Femur (tissue), 1 donor: ENCODE measurements around the gene REPS1.
"Not testable (repeated sequence)": the region's sequence is repeated elsewhere in the genome, so short reads cannot be mapped to it uniquely, and the experiment has no call there.

Experiments used
- DNase-seq: peaks from one replicate; pipeline ENCODE4 v3.0.0-alpha.2; 2017

Gene REPS1

GRCh38 chr6:138970159-138970558, 17.9 kb downstream of the REPS1 start:
- no peak for DNase-seq

GRCh38 chr6:138966870-138967269, 21.2 kb downstream of the REPS1 start:
- no peak for DNase-seq

GRCh38 chr6:138965971-138966370, 22.1 kb downstream of the REPS1 start:
- no peak for DNase-seq

GRCh38 chr6:138965291-138965874, 22.7 kb downstream of the REPS1 start:
- DNase-seq: no peak

GRCh38 chr6:138964012-138964411, 24.0 kb downstream of the REPS1 start:
- no peak for DNase-seq

GRCh38 chr6:138963531-138963930, 24.5 kb downstream of the REPS1 start:
- DNase-seq: no peak

- no peak for DNase-seq
Measured at GRCh38 chr6:138963119-138963518, 24.9 kb downstream of the REPS1 start.

GRCh38 chr6:138959521-138959920, 28.5 kb downstream of the REPS1 start:
- DNase-seq: no peak

- no peak for DNase-seq
Measured at GRCh38 chr6:138958595-138958994, 29.5 kb downstream of the REPS1 start.

GRCh38 chr6:138957903-138958302, 30.1 kb downstream of the REPS1 start:
- DNase-seq: no peak

- no peak for DNase-seq
Measured at GRCh38 chr6:138957484-138957883, 30.6 kb downstream of the REPS1 start.

GRCh38 chr6:138956244-138956924, 31.7 kb downstream of the REPS1 start:
- DNase-seq: no peak

- DNase-seq: no peak
Measured at GRCh38 chr6:138955262-138955661, 32.8 kb downstream of the REPS1 start.

GRCh38 chr6:138953451-138953850, 34.6 kb downstream of the REPS1 start:
- DNase-seq: no peak

GRCh38 chr6:138948546-138949179, 39.4 kb downstream of the REPS1 start:
- no peak for DNase-seq

- DNase-seq: no peak
Measured at GRCh38 chr6:138948004-138948403, 40.0 kb downstream of the REPS1 start.

- no peak for DNase-seq
Measured at GRCh38 chr6:138945354-138945753, 42.7 kb downstream of the REPS1 start.

GRCh38 chr6:138944412-138944811, 43.6 kb downstream of the REPS1 start:
- no peak for DNase-seq

- no peak for DNase-seq
Measured at GRCh38 chr6:138943089-138943625, 44.9 kb downstream of the REPS1 start.

GRCh38 chr6:138936873-138937272, 51.2 kb downstream of the REPS1 start:
- not testable (repeated sequence) for DNase-seq

- no peak for DNase-seq
Measured at GRCh38 chr6:138931660-138932059, 56.4 kb downstream of the REPS1 start.

GRCh38 chr6:138926579-138926978, 61.5 kb downstream of the REPS1 start:
- DNase-seq: no peak

GRCh38 chr6:138925806-138926205, 62.2 kb downstream of the REPS1 start:
- no peak for DNase-seq

GRCh38 chr6:138923561-138923960, 64.5 kb downstream of the REPS1 start:
- DNase-seq: no peak
